Endothelial cell of umbilical vein (primary cell): ENCODE measurements around the gene KIF26A. TPM values are rescaled to one million over a fixed set of nuclear protein-coding genes. Genes with fewer than 3 reads are reported as not detected.

Source experiments
- BruUV-seq: library from RNA; stranded (reverse); fragments of 400-500 nt; replicated peaks from 2 replicates; lab custom pipeline; 2021; lab: Mats Ljungman, UMichigan
- CTCF ChIA-PET: fragments of 300-600, 350-600 bp; sonication (Branson Sonifier 250); formaldehyde crosslinking; loops from one replicate; lab custom pipeline; 2021; ENCODE audit warnings: antibody characterized with exemption, inconsistent platforms; lab: Charles Lee
- POLR2A ChIA-PET: fragments of 300-600, 350-600 bp; sonication (Branson Sonifier 250); formaldehyde crosslinking; loops from one replicate; lab custom pipeline; 2021; ENCODE audit warnings: antibody characterized with exemption, inconsistent platforms; lab: Charles Lee
- DNase-seq: peaks from one replicate; pipeline ENCODE4 v3.0.0-alpha.2; 2011; ENCODE audit warnings: low read depth, low spot score
- FAIRE-seq: peaks from 2 replicates; lab custom pipeline; 2011; peaks lifted over from hg19 to GRCh38; lab: Jason Lieb, UNC
- H2AFZ ChIP-seq: 2 replicates; pipeline ENCODE4 v1.6.0; 2012; ENCODE audit warnings: low read depth, low read length, control low read depth, inconsistent platforms
- H3K27ac ChIP-seq: 2 replicates; pipeline ENCODE4 v1.5.1; 2011; ENCODE audit warnings: low read depth, mild to moderate bottlenecking, control low read depth, low read length, moderate library complexity; ENCODE audit not compliant: insufficient read depth
- H3K27me3 ChIP-seq, 2 experiments: 2 replicates each; pipeline versions ENCODE4 v1.6.0 to v1.6.1; 2011; ENCODE audit warnings: low read length in 2 of 2, mixed read lengths in 1 of 2; ENCODE audit not compliant: control insufficient read depth in 2 of 2, insufficient read depth in 2 of 2
- H3K36me3 ChIP-seq, 2 experiments: 2 replicates in 1 of 2; 3 replicates in 1 of 2; pipeline ENCODE4 v1.5.1; 2011; ENCODE audit warnings: low read length in 2 of 2, mild to moderate bottlenecking in 1 of 2, moderate library complexity in 1 of 2; ENCODE audit not compliant: control insufficient read depth in 2 of 2, insufficient read depth in 2 of 2; ENCODE audit errors: extremely low read depth in 1 of 2
- H3K4me1 ChIP-seq: 3 replicates; pipeline ENCODE4 v1.5.1; 2011; ENCODE audit warnings: mild to moderate bottlenecking, low read length; ENCODE audit not compliant: control insufficient read depth, insufficient read depth; ENCODE audit errors: extremely low read depth
- H3K4me2 ChIP-seq: 2 replicates; pipeline ENCODE4 v1.6.1; 2011; ENCODE audit warnings: low read length, control low read depth, mixed read lengths; ENCODE audit not compliant: insufficient read depth
- H3K4me3 ChIP-seq, 3 experiments: fragments of 200-600 bp in 1 of 3; sonication (generic), shearing (Covaris generic) in 1 of 3; replicated peaks in 1 of 3; 2 replicates each; pipeline ENCODE4 v1.5.1; 2011 to 2016; ENCODE audit warnings: control low read depth in 3 of 3, low read length in 3 of 3, mild to moderate bottlenecking in 2 of 3, inconsistent platforms in 1 of 3, low read depth in 1 of 3, moderate library complexity in 1 of 3; ENCODE audit not compliant: insufficient read depth in 1 of 3
- H3K79me2 ChIP-seq: 2 replicates; pipeline ENCODE4 v1.6.0; 2012; ENCODE audit warnings: low read length, inconsistent platforms; ENCODE audit not compliant: control insufficient read depth, insufficient read depth
- H3K9ac ChIP-seq: replicated peaks from 2 replicates; pipeline ENCODE3; 2011; ENCODE audit warnings: low read length, control low read depth; ENCODE audit not compliant: insufficient read depth; ENCODE audit errors: extremely low read depth
- H3K9me1 ChIP-seq: replicated peaks from 3 replicates; pipeline ENCODE4 v1.6.0; 2011; ENCODE audit warnings: mild to moderate bottlenecking, low read length; ENCODE audit not compliant: control insufficient read depth, insufficient read depth; ENCODE audit errors: extremely low read depth
- H3K9me3 ChIP-seq: replicated peaks from 2 replicates; pipeline ENCODE4 v1.5.1; 2012; ENCODE audit warnings: low read length, inconsistent platforms; ENCODE audit not compliant: control insufficient read depth, insufficient read depth
- H4K20me1 ChIP-seq: replicated peaks from 2 replicates; pipeline ENCODE3; 2011; ENCODE audit warnings: mild to moderate bottlenecking, low read length; ENCODE audit not compliant: control insufficient read depth, insufficient read depth; ENCODE audit errors: extremely low read depth
- CTCF ChIP-seq, 2 donors: IDR thresholded peaks; 1 replicate in 1 of 2; 2 replicates in 1 of 2; pipeline ENCODE4 v1.5.1; 2011; ENCODE audit warnings: low read length in 2 of 2, mild to moderate bottlenecking in 2 of 2, moderate library complexity in 2 of 2, control low read depth in 1 of 2, inconsistent platforms in 1 of 2, low read depth in 1 of 2; ENCODE audit not compliant: insufficient read depth in 1 of 2; ENCODE audit errors: extremely low read depth in 1 of 2
- EZH2 ChIP-seq: IDR thresholded peaks from 2 replicates; pipeline ENCODE4 v1.6.1; 2012; ENCODE audit warnings: borderline replicate concordance, low read depth, mild to moderate bottlenecking, moderate library complexity, low read length, inconsistent platforms; ENCODE audit not compliant: severe bottlenecking
- FOS ChIP-seq: IDR thresholded peaks from 2 replicates; pipeline ENCODE4 v1.6.1; 2011; ENCODE audit warnings: mild to moderate bottlenecking, low read length, moderate library complexity, borderline replicate concordance; ENCODE audit not compliant: insufficient read depth
- GATA2 ChIP-seq: IDR thresholded peaks from 2 replicates; pipeline ENCODE4 v1.7.0; 2011; ENCODE audit warnings: low read depth, mild to moderate bottlenecking, moderate library complexity, mixed read lengths, low read length; ENCODE audit not compliant: insufficient read length, insufficient read depth
- JUN ChIP-seq: IDR thresholded peaks from 2 replicates; pipeline ENCODE4 v1.6.1; 2011; ENCODE audit warnings: borderline replicate concordance, low read depth; ENCODE audit not compliant: insufficient read length, insufficient read depth
- MAX ChIP-seq: IDR thresholded peaks from 2 replicates; pipeline ENCODE4 v1.6.1; 2011; ENCODE audit not compliant: insufficient read depth, insufficient read length
- MYC ChIP-seq: IDR thresholded peaks from one replicate; pipeline ENCODE4 v1.6.1; 2011; ENCODE audit warnings: mild to moderate bottlenecking, low read depth, low read length
- POLR2A ChIP-seq: IDR thresholded peaks from 2 replicates; pipeline ENCODE4 v1.6.1; 2012; ENCODE audit warnings: low read depth, mild to moderate bottlenecking, control low read depth, low read length
- POLR2AphosphoS5 ChIP-seq: IDR thresholded peaks from 2 replicates; pipeline ENCODE4 v1.6.1; 2012; ENCODE audit warnings: low read depth, mild to moderate bottlenecking, control low read depth, low read length, moderate library complexity; ENCODE audit not compliant: insufficient read depth
- dilution Hi-C: fragments of 300-500 bp; cut with MboI; formaldehyde crosslinking; loops from one replicate; pipeline ENCODE4 v1.15.0; 2019; ENCODE audit warnings: low sequenced_read_pairs; ENCODE audit not compliant: extremely low pct_ligation_motif_present
- intact Hi-C: fragments of 100-400 bp; cut with micrococcal nuclease; formaldehyde crosslinking; loops from one replicate; pipeline ENCODE4 v1.10.0; 2022
- polyA plus RNA-seq, 4 experiments: library from polyadenylated mRNA; depleted of rRNA in 3 of 4; stranded (reverse) in 3 of 4; unstranded in 1 of 4; fragments of >200 nt; gene quantifications; 2 replicates each; pipeline versions ENCODE4 v1.2.1 to v1.2.3, GENCODE V29; 2011 to 2012; ENCODE audit warnings: missing spikeins in 1 of 4
- total RNA-seq: library from RNA; stranded (reverse); gene quantifications from 2 replicates; pipeline ENCODE4 v1.2.3, GENCODE V29; 2021

The KIF26A gene
- total and polyA plus RNA-seq, 2 donors (not counting 3 experiments of a cell fraction or from before 2014, with no cell fraction given), result 3.6 to 10.7 TPM

- no peaks in the 10 kb centered on the region for H3K9me3 ChIP-seq
- no TSS peak for BruUV-seq
- FAIRE-seq (peak; percentile 72), DNase-seq (peak; percentile 21)
- CTCF ChIA-PET, result no interaction called here
- H3K79me2 ChIP-seq, result no peaks in the 10 kb centered on the region
- POLR2A ChIA-PET, result interaction anchor here (0.6 kb wide), 1 partner anchor 377 kb away, joined by 5 read pairs; no protein-coding TSS in a partner anchor
- H3K36me3 ChIP-seq, result peaks cover 0 to 10% of the 10 kb centered on the region in 2 experiments
- intact Hi-C loops, result loop anchor here (2.0 kb wide), 1 partner anchor 36 kb away; no protein-coding TSS in a partner anchor
- dilution Hi-C loops, result no loop called here
- H3K27me3 ChIP-seq, result no peaks in the 10 kb centered on the region
- H3K9me1 ChIP-seq, result no peaks in the 10 kb centered on the region
- H2AFZ ChIP-seq, result no peak overlapping the region
- H3K4me1 ChIP-seq, result peaks cover 26% of the 10 kb centered on the region
- no peak overlapping the region for H3K4me3 ChIP-seq
- H3K9ac ChIP-seq, result no peak overlapping the region
- no peak overlapping the region for H3K27ac ChIP-seq
- H4K20me1 ChIP-seq, result no peaks in the 10 kb centered on the region
- H3K4me2 ChIP-seq, result no peak overlapping the region
- TF ChIP-seq POLR2A (no peak), MAX (no peak), EZH2 (no peak), CTCF (IDR thresholded peaks at IDR 0.05; ENCODE audit: extremely low read depth in 1 of 2, insufficient read depth in 1 of 2, low read depth in 1 of 2, low read length in 2 of 2) (no peak), POLR2AphosphoS5 (no peak), GATA2 (no peak), JUN (no peak), MYC (no peak), FOS (no peak)
Measured at GRCh38 chr14:104148433-104149277, 10.3 kb downstream of the KIF26A start.
